Neural crest cell (in vitro differentiated cells): ENCODE data around the gene PDE5A. TPM values are rescaled to one million over a fixed set of nuclear protein-coding genes. Genes with fewer than 3 reads are reported as not detected.

ENCODE experiments used
- DNase-seq: peaks from one replicate; pipeline ENCODE4 v3.0.0; 2021; ENCODE audit warnings: low read depth, mixed read lengths, low spot score
- H3K27ac Mint-ChIP-seq: one replicate; pipeline ENCODE4 v1.8.0; 2021; ENCODE audit warnings: mild to moderate bottlenecking, mixed read lengths; ENCODE audit not compliant: unreplicated experiment
- H3K27me3 Mint-ChIP-seq: 2 replicates; pipeline ENCODE4 v1.8.0; 2021; ENCODE audit warnings: low read depth, mild to moderate bottlenecking, mixed read lengths
- H3K36me3 Mint-ChIP-seq: 2 replicates; pipeline ENCODE4 v1.8.0; 2021; ENCODE audit warnings: low read depth, mild to moderate bottlenecking, mixed read lengths
- H3K4me1 Mint-ChIP-seq: 2 replicates; pipeline ENCODE4 v1.8.0; 2021; ENCODE audit warnings: mixed read lengths
- H3K4me3 Mint-ChIP-seq: one replicate; pipeline ENCODE4 v1.8.0; 2021; ENCODE audit warnings: mild to moderate bottlenecking, mixed read lengths
- H3K9me3 Mint-ChIP-seq: 2 replicates; pipeline ENCODE4 v1.8.0; 2021; ENCODE audit warnings: mixed read lengths
- CTCF ChIP-seq: fragments of 200-600 bp; sonication (generic); conservative IDR thresholded peaks from 2 replicates; pipeline ENCODE4 v1.5.0; 2021; ENCODE audit warnings: antibody characterized with exemption, mild to moderate bottlenecking
- total RNA-seq: library from RNA; stranded (reverse); gene quantifications from 2 replicates; pipeline ENCODE4 v1.2.1, GENCODE V29; 2021

PDE5A gene
- total RNA-seq, 1 donor from 2014 or later, result 13.9 TPM

- Mint-ChIP-seq H3K9me3 (no peaks in the 10 kb centered on the region), H3K4me3 (no peak overlapping the region), H3K36me3 (peaks cover 14% of the 10 kb centered on the region), H3K4me1 (peaks cover 7% of the 10 kb centered on the region), H3K27ac (no peak overlapping the region), H3K27me3 (no peaks in the 10 kb centered on the region)
- no peak for TF ChIP-seq CTCF
- no peak for DNase-seq
Observed at GRCh38 chr4:119543187-119543586, 85.4 kb downstream of the PDE5A start.

GRCh38 chr4:119540249-119540648 lies 88.4 kb downstream of the PDE5A start:
- no peak for DNase-seq
- peaks cover 2% of the 10 kb centered on the region for H3K9me3 Mint-ChIP-seq
- no peak overlapping the region for H3K27ac Mint-ChIP-seq
- H3K27me3 Mint-ChIP-seq, result no peaks in the 10 kb centered on the region
- H3K36me3 Mint-ChIP-seq, result peaks cover 28% of the 10 kb centered on the region
- H3K4me3 Mint-ChIP-seq, result no peak overlapping the region
- H3K4me1 Mint-ChIP-seq, result peaks cover 13% of the 10 kb centered on the region
- no peak for TF ChIP-seq CTCF

GRCh38 chr4:119537586-119537985 lies 91.0 kb downstream of the PDE5A start:
- peaks cover 5% of the 10 kb centered on the region for H3K9me3 Mint-ChIP-seq
- DNase-seq, result no peak
- H3K27me3 Mint-ChIP-seq, result no peaks in the 10 kb centered on the region
- peaks cover 41% of the 10 kb centered on the region for H3K36me3 Mint-ChIP-seq
- peak overlapping the region; percentile 2 for H3K27ac Mint-ChIP-seq
- TF ChIP-seq CTCF, result no peak
- peaks cover 14% of the 10 kb centered on the region for H3K4me1 Mint-ChIP-seq
- H3K4me3 Mint-ChIP-seq, result no peak overlapping the region

- no peak for DNase-seq
- Mint-ChIP-seq H3K36me3 (peaks cover 36% of the 10 kb centered on the region), H3K4me3 (no peak overlapping the region), H3K9me3 (peaks cover 5% of the 10 kb centered on the region), H3K27ac (peak overlapping the region; percentile 2), H3K4me1 (peaks cover 20% of the 10 kb centered on the region), H3K27me3 (no peaks in the 10 kb centered on the region)
- TF ChIP-seq CTCF, result no peak
Observed at GRCh38 chr4:119536572-119537528, 91.8 kb downstream of the PDE5A start.

- H3K36me3 Mint-ChIP-seq, result peaks cover 31% of the 10 kb centered on the region
Observed at GRCh38 chr4:119532319-119532718, 96.3 kb downstream of the PDE5A start.

More at GRCh38 chr4:119532319-119532718, 96.3 kb downstream of the PDE5A start:
- Mint-ChIP-seq H3K4me3 (no peak overlapping the region), H3K4me1 (peaks cover 24% of the 10 kb centered on the region), H3K9me3 (peaks cover 5% of the 10 kb centered on the region), H3K27ac (no peak overlapping the region), H3K27me3 (no peaks in the 10 kb centered on the region)
- DNase-seq, result no peak
- no peak for TF ChIP-seq CTCF
